Activated gamma-delta T cell (primary cell): ENCODE data around the gene CHST4.
"Not testable (repeated sequence)": the region's sequence is repeated elsewhere in the genome, so short reads cannot be mapped to it uniquely, and the experiment has no call there.

Source experiments
- DNase-seq: peaks from one replicate; lab custom pipeline; 2025; lab: John Stamatoyannopoulos, UW

The CHST4 gene

GRCh38 chr16:71570144-71570543 is 43.9 kb downstream of the CHST4 start:
- DNase-seq, result no peak

GRCh38 chr16:71572497-71573116 is 46.4 kb downstream of the CHST4 start:
- no peak for DNase-seq

- DNase-seq, result no peak
Measured at GRCh38 chr16:71573387-71574094, 47.3 kb downstream of the CHST4 start.

- no peak for DNase-seq
Measured at GRCh38 chr16:71574702-71575101, 48.5 kb downstream of the CHST4 start.

GRCh38 chr16:71576971-71577370 is 50.7 kb downstream of the CHST4 start, which contains the start of gene TAT:
Gene TAT (minus strand): TSS chr16:71577092. CDS start chr16:71576415, 677 bp downstream.
- no peak for DNase-seq

GRCh38 chr16:71582553-71582848 is 56.3 kb downstream of the CHST4 start:
- DNase-seq, result not testable (repeated sequence)

GRCh38 chr16:71584543-71585317 is 58.5 kb downstream of the CHST4 start:
- no peak for DNase-seq

- DNase-seq, result no peak
Measured at GRCh38 chr16:71585318-71585703, 59.1 kb downstream of the CHST4 start.
